HL-60 (cell line): ENCODE measurements around the gene ZNRF2.

Experiments
- DNase-seq, 2 experiments: peaks; one replicate each; pipeline ENCODE4 v3.0.0-alpha.2; 2010 to 2020; ENCODE audit warnings: low read depth in 1 of 2, low spot score in 1 of 2
- H3K27ac ChIP-seq: fragments of 250-450 bp; sonication (Bioruptor Pico); replicated peaks from 2 replicates; pipeline ENCODE4 v1.5.1; 2020; ENCODE audit warnings: mild to moderate bottlenecking, moderate library complexity
- H3K27me3 ChIP-seq: fragments of 250-450 bp; sonication (Bioruptor Pico); 2 replicates; pipeline ENCODE4 v1.5.1; 2021; ENCODE audit warnings: mild to moderate bottlenecking, moderate library complexity; ENCODE audit not compliant: insufficient read depth, poor library complexity, severe bottlenecking
- H3K4me3 ChIP-seq: replicated peaks from 2 replicates; pipeline ENCODE4 v1.5.1; 2011; ENCODE audit warnings: mild to moderate bottlenecking, control low read depth, low read length; ENCODE audit not compliant: insufficient read depth
- GABPA ChIP-seq: IDR thresholded peaks from 2 replicates; pipeline ENCODE4 v1.6.1; 2012; ENCODE audit warnings: low read depth
- POLR2AphosphoS5 ChIP-seq: IDR thresholded peaks from 2 replicates; pipeline ENCODE4 v1.6.1; 2012; ENCODE audit warnings: low read depth
- SPI1 ChIP-seq: IDR thresholded peaks from 2 replicates; pipeline ENCODE4 v1.6.1; 2012; ENCODE audit warnings: low read depth, mild to moderate bottlenecking, borderline replicate concordance
- TF ChIP-seq, protein P1 (sequence below): IDR thresholded peaks from one replicate; pipeline ENCODE4 v1.5.1; 2011; ENCODE audit warnings: low read length, control low read depth, inconsistent platforms; ENCODE audit not compliant: insufficient read depth
- TF ChIP-seq, protein P2 (sequence below): IDR thresholded peaks from 2 replicates; pipeline ENCODE4 v1.6.1; 2012; ENCODE audit warnings: low read depth; ENCODE audit not compliant: insufficient replicate concordance

The ZNRF2 gene

DNA sequence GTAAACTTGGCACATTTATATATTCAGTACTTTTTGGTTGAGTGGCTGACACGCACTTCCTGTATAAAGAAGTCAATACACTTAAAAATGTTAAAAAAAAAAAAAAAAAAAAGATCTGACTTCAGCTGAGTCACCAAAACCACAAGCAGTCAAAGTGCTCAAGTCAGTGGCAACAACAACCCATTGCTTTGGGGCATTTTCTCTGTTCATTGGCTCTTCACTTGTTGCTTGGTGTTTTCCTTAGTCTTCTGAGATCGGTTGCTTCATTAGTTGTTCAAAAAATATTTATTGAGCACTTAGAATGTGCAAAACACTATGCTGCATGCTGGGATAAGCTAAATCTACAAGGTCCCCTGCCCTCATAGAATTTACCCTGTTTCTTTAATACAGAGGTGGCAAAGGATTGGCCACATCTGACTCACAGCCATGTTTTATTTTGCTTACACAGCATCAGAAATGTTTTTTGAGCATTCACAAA, 63.7 kb downstream of the ZNRF2 start:
- TF ChIP-seq, protein P1, sequence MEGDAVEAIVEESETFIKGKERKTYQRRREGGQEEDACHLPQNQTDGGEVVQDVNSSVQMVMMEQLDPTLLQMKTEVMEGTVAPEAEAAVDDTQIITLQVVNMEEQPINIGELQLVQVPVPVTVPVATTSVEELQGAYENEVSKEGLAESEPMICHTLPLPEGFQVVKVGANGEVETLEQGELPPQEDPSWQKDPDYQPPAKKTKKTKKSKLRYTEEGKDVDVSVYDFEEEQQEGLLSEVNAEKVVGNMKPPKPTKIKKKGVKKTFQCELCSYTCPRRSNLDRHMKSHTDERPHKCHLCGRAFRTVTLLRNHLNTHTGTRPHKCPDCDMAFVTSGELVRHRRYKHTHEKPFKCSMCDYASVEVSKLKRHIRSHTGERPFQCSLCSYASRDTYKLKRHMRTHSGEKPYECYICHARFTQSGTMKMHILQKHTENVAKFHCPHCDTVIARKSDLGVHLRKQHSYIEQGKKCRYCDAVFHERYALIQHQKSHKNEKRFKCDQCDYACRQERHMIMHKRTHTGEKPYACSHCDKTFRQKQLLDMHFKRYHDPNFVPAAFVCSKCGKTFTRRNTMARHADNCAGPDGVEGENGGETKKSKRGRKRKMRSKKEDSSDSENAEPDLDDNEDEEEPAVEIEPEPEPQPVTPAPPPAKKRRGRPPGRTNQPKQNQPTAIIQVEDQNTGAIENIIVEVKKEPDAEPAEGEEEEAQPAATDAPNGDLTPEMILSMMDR: no peak
- TF ChIP-seq SPI1: peak; percentile 53; the same call in 1 of the 2 replicates
- peak overlapping the region; percentile 20 for H3K4me3 ChIP-seq
- H3K27ac ChIP-seq: peak overlapping the region; percentile 75
- peak; percentile 43 to 77 for DNase-seq
- no peaks in the 10 kb centered on the region for H3K27me3 ChIP-seq

DNA sequence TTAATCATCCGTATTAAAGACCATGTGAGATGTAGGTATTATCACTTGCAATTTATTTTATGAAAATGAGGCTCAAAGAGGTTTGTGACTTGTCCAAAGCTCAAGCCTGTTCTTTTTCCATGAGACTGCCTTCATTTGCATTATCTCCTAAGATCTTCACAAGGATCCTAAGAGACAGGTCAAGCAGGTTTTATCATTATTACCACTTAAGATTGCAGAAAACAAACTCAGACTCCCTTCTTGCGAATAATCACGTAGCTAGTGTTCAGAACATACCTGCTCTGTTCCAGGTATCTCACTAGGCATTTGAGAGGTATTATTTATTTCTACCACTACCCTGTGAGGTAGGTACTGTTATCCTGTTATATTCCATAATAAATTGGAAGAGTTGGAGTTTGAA, 64.8 kb downstream of the ZNRF2 start:
- Histone ChIP-seq H3K4me3 (no peak overlapping the region), H3K27ac (peak overlapping the region; percentile 75), H3K27me3 (no peaks in the 10 kb centered on the region)
- TF ChIP-seq SPI1 (no peak), POLR2AphosphoS5 (no peak), GABPA (no peak)
- TF ChIP-seq, protein P1: no peak
- TF ChIP-seq, protein P2, sequence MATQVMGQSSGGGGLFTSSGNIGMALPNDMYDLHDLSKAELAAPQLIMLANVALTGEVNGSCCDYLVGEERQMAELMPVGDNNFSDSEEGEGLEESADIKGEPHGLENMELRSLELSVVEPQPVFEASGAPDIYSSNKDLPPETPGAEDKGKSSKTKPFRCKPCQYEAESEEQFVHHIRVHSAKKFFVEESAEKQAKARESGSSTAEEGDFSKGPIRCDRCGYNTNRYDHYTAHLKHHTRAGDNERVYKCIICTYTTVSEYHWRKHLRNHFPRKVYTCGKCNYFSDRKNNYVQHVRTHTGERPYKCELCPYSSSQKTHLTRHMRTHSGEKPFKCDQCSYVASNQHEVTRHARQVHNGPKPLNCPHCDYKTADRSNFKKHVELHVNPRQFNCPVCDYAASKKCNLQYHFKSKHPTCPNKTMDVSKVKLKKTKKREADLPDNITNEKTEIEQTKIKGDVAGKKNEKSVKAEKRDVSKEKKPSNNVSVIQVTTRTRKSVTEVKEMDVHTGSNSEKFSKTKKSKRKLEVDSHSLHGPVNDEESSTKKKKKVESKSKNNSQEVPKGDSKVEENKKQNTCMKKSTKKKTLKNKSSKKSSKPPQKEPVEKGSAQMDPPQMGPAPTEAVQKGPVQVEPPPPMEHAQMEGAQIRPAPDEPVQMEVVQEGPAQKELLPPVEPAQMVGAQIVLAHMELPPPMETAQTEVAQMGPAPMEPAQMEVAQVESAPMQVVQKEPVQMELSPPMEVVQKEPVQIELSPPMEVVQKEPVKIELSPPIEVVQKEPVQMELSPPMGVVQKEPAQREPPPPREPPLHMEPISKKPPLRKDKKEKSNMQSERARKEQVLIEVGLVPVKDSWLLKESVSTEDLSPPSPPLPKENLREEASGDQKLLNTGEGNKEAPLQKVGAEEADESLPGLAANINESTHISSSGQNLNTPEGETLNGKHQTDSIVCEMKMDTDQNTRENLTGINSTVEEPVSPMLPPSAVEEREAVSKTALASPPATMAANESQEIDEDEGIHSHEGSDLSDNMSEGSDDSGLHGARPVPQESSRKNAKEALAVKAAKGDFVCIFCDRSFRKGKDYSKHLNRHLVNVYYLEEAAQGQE: no peak
- DNase-seq: no peak

DNA sequence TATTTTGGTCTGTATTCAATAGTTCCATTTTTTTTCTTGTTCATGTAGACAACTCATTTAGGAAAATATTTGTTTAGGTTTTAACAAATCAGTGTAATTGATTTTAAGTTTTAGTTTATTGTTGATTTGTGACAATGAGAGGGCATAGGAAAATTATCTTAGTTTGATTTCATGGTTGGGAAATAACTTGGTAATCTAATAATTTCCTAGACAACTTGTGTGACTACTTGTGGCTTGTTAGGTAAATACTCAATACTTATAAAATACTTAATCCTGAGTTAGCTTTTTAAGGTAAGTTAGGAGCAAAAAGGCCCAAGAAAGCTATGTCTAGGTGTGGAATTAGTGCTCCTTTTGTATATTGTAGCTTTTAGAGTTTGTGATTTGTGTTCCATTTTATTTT, 65.4 kb downstream of the ZNRF2 start:
- no peak for TF ChIP-seq SPI1
- no peak for TF ChIP-seq GABPA
- TF ChIP-seq, protein P1: no peak
- TF ChIP-seq POLR2AphosphoS5: no peak
- TF ChIP-seq, protein P2: no peak
- Histone ChIP-seq H3K27me3 (no peaks in the 10 kb centered on the region), H3K27ac (peak overlapping the region; percentile 75), H3K4me3 (no peak overlapping the region)
- DNase-seq: no peak

DNA sequence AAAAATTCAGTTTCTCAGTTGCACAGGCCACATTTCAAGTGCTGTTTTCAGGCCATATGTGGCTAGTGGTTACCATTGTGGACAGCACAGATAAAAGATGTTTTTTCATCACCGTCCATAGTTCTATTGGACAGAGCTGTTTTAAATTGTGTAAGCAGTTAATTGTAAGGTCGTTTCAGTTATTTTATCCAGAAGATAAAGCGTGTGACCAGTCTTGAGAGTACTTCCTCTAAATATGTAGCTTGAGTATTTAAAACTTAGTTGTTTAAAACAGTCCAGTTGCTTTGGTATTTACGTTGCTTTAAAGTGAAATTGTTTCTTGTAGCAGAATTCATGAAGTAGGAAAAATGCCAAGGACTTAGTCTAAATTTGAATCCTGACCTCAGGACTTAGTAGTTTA, 66.9 kb downstream of the ZNRF2 start:
- TF ChIP-seq SPI1 (no peak), GABPA (no peak), POLR2AphosphoS5 (no peak)
- TF ChIP-seq, protein P1: no peak
- TF ChIP-seq, protein P2: no peak
- DNase-seq: peak in 1 of 2 experiments; percentile 12
- Histone ChIP-seq H3K4me3 (no peak overlapping the region), H3K27ac (peak overlapping the region; percentile 75), H3K27me3 (no peaks in the 10 kb centered on the region)
